Measurements from ENCODE around the gene ZNF639. TPM values are rescaled to one million over a fixed set of nuclear protein-coding genes. Genes with fewer than 3 reads are reported as not detected.
"Not testable (repeated sequence)": the region's sequence is repeated elsewhere in the genome, so short reads cannot be mapped to it uniquely, and the experiment has no call there.

The ZNF639 gene
- 22.0 TPM for polyA plus RNA-seq (2012; ENCODE audit: low read depth, missing spikeins)

- TF ChIP-seq SPI1 (IDR thresholded peaks at IDR 0.05; ENCODE audit: low read depth, low read length) (no peak), POU2F2 (IDR thresholded peaks at IDR 0.05; ENCODE audit: low read depth, low read length) (no peak), PAX5 (IDR thresholded peaks at IDR 0.05; ENCODE audit: insufficient read depth, low read length, severe bottlenecking) (peak; percentile 29), POLR2A (IDR thresholded peaks at IDR 0.05; ENCODE audit: low read depth, low read length) (peak; percentile 35), POLR2AphosphoS5 (IDR thresholded peaks at IDR 0.05; ENCODE audit: low read depth, low read length) (no peak), TAF1 (IDR thresholded peaks at IDR 0.05; ENCODE audit: low read depth, low read length) (0 out of 2 replicates have a peak, but pooled peaks have one; percentile 14)
- FAIRE-seq (peak; percentile 94), DNase-seq (ENCODE audit: insufficient read length, low spot score) (peak; percentile 88)
Observed at GRCh38 chr3:179322286-179323196, at the start of gene ZNF639. Gene ZNF639, plus strand, starts transcription at chr3:179323031. Its CDS starts 5,263 bp downstream, at chr3:179328294.

- DNase-seq (ENCODE audit: insufficient read length, low spot score); FAIRE-seq: not testable (repeated sequence)
Observed at GRCh38 chr3:179274434-179274833, 48.4 kb upstream of the ZNF639 start.

GRCh38 chr3:179276001-179276400 lies 46.8 kb upstream of the ZNF639 start:
- TF ChIP-seq SPI1 (IDR thresholded peaks at IDR 0.05; ENCODE audit: low read depth, low read length) (no peak), POU2F2 (IDR thresholded peaks at IDR 0.05; ENCODE audit: low read depth, low read length) (no peak)
- FAIRE-seq: no peak
- DNase-seq (ENCODE audit: insufficient read length, low spot score): no peak

GRCh38 chr3:179276743-179277142 lies 46.1 kb upstream of the ZNF639 start:
- DNase-seq (ENCODE audit: insufficient read length, low spot score): no peak
- no peak for FAIRE-seq
- TF ChIP-seq SPI1 (IDR thresholded peaks at IDR 0.05; ENCODE audit: low read depth, low read length) (no peak), POLR2AphosphoS5 (IDR thresholded peaks at IDR 0.05; ENCODE audit: low read depth, low read length) (no peak), POU2F2 (IDR thresholded peaks at IDR 0.05; ENCODE audit: low read depth, low read length) (no peak), PAX5 (IDR thresholded peaks at IDR 0.05; ENCODE audit: insufficient read depth, low read length, severe bottlenecking) (no peak), POLR2A (IDR thresholded peaks at IDR 0.05; ENCODE audit: low read depth, low read length) (no peak), TAF1 (IDR thresholded peaks at IDR 0.05; ENCODE audit: low read depth, low read length) (no peak)

- TF ChIP-seq PAX5 (IDR thresholded peaks at IDR 0.05; ENCODE audit: insufficient read depth, low read length, severe bottlenecking) (no peak), TAF1 (IDR thresholded peaks at IDR 0.05; ENCODE audit: low read depth, low read length) (no peak)
- FAIRE-seq (no peak), DNase-seq (ENCODE audit: insufficient read length, low spot score) (no peak)
Observed at GRCh38 chr3:179278151-179278550, 44.7 kb upstream of the ZNF639 start.

GRCh38 chr3:179278932-179279693 lies 43.7 kb upstream of the ZNF639 start:
- no peak for FAIRE-seq
- TF ChIP-seq POLR2AphosphoS5 (IDR thresholded peaks at IDR 0.05; ENCODE audit: low read depth, low read length) (no peak), PAX5 (IDR thresholded peaks at IDR 0.05; ENCODE audit: insufficient read depth, low read length, severe bottlenecking) (no peak), POLR2A (IDR thresholded peaks at IDR 0.05; ENCODE audit: low read depth, low read length) (no peak), SPI1 (IDR thresholded peaks at IDR 0.05; ENCODE audit: low read depth, low read length) (no peak), POU2F2 (IDR thresholded peaks at IDR 0.05; ENCODE audit: low read depth, low read length) (no peak), TAF1 (IDR thresholded peaks at IDR 0.05; ENCODE audit: low read depth, low read length) (no peak)
- DNase-seq (ENCODE audit: insufficient read length, low spot score): no peak

GRCh38 chr3:179279837-179280236 lies 43.0 kb upstream of the ZNF639 start:
- TF ChIP-seq POU2F2 (IDR thresholded peaks at IDR 0.05; ENCODE audit: low read depth, low read length) (no peak), POLR2AphosphoS5 (IDR thresholded peaks at IDR 0.05; ENCODE audit: low read depth, low read length) (no peak), PAX5 (IDR thresholded peaks at IDR 0.05; ENCODE audit: insufficient read depth, low read length, severe bottlenecking) (no peak), POLR2A (IDR thresholded peaks at IDR 0.05; ENCODE audit: low read depth, low read length) (no peak), TAF1 (IDR thresholded peaks at IDR 0.05; ENCODE audit: low read depth, low read length) (no peak), SPI1 (IDR thresholded peaks at IDR 0.05; ENCODE audit: low read depth, low read length) (no peak)
- DNase-seq (ENCODE audit: insufficient read length, low spot score) (no peak), FAIRE-seq (no peak)

- no peak for FAIRE-seq
- DNase-seq (ENCODE audit: insufficient read length, low spot score): no peak
- TF ChIP-seq POLR2A (IDR thresholded peaks at IDR 0.05; ENCODE audit: low read depth, low read length): no peak
- no peak for TF ChIP-seq SPI1 (IDR thresholded peaks at IDR 0.05; ENCODE audit: low read depth, low read length)
- TF ChIP-seq TAF1 (IDR thresholded peaks at IDR 0.05; ENCODE audit: low read depth, low read length): no peak
- no peak for TF ChIP-seq POU2F2 (IDR thresholded peaks at IDR 0.05; ENCODE audit: low read depth, low read length)
- no peak for TF ChIP-seq PAX5 (IDR thresholded peaks at IDR 0.05; ENCODE audit: insufficient read depth, low read length, severe bottlenecking)
- no peak for TF ChIP-seq POLR2AphosphoS5 (IDR thresholded peaks at IDR 0.05; ENCODE audit: low read depth, low read length)
Observed at GRCh38 chr3:179281825-179282224, 41.0 kb upstream of the ZNF639 start.

GRCh38 chr3:179286331-179286730 lies 36.5 kb upstream of the ZNF639 start:
- DNase-seq (ENCODE audit: insufficient read length, low spot score) (no peak), FAIRE-seq (no peak)
- TF ChIP-seq POU2F2 (IDR thresholded peaks at IDR 0.05; ENCODE audit: low read depth, low read length) (no peak), TAF1 (IDR thresholded peaks at IDR 0.05; ENCODE audit: low read depth, low read length) (no peak), PAX5 (IDR thresholded peaks at IDR 0.05; ENCODE audit: insufficient read depth, low read length, severe bottlenecking) (no peak), POLR2AphosphoS5 (IDR thresholded peaks at IDR 0.05; ENCODE audit: low read depth, low read length) (no peak), SPI1 (IDR thresholded peaks at IDR 0.05; ENCODE audit: low read depth, low read length) (no peak), POLR2A (IDR thresholded peaks at IDR 0.05; ENCODE audit: low read depth, low read length) (no peak)
